ENCODE data around the gene DONSON.

- TF ChIP-seq GATA2 (IDR thresholded peaks at IDR 0.05; ENCODE audit: low read depth, low read length) (no peak), GATA3 (IDR thresholded peaks at IDR 0.05; ENCODE audit: low read depth, low read length) (no peak)
Observed at GRCh38 chr21:33531007-33531406, 57.5 kb downstream of the DONSON start.
